ENCODE measurements around the gene PTGDR2.
"Not testable (repeated sequence)": the region's sequence is repeated elsewhere in the genome, so short reads cannot be mapped to it uniquely, and the experiment has no call there.

Gene PTGDR2

GRCh38 chr11:60823745-60824306 lies 31.9 kb downstream of the PTGDR2 start:
- DNase-seq (ENCODE audit: low read depth in 1 of 2, low spot score in 1 of 2); H3K4me3 ChIP-seq (replicated peaks; ENCODE audit: insufficient read depth, low read length); H3K27me3 ChIP-seq (ENCODE audit: insufficient read depth, poor library complexity, severe bottlenecking); H3K27ac ChIP-seq (replicated peaks): not testable (repeated sequence)

- H3K27ac ChIP-seq (replicated peaks), result no peak overlapping the region
- DNase-seq (ENCODE audit: low read depth in 1 of 2, low spot score in 1 of 2), result no peak
- no peaks in the 10 kb centered on the region for H3K27me3 ChIP-seq (ENCODE audit: insufficient read depth, poor library complexity, severe bottlenecking)
- no peak overlapping the region for H3K4me3 ChIP-seq (replicated peaks; ENCODE audit: insufficient read depth, low read length)
- no peak for TF ChIP-seq REST (IDR thresholded peaks at IDR 0.05; ENCODE audit: insufficient replicate concordance, low read depth)
Observed at GRCh38 chr11:60821827-60822599, 33.7 kb downstream of the PTGDR2 start.

GRCh38 chr11:60818057-60818456 lies 37.7 kb downstream of the PTGDR2 start:
- Histone ChIP-seq H3K4me3 (replicated peaks; ENCODE audit: insufficient read depth, low read length) (no peak overlapping the region), H3K27ac (replicated peaks) (no peak overlapping the region), H3K27me3 (ENCODE audit: insufficient read depth, poor library complexity, severe bottlenecking) (no peaks in the 10 kb centered on the region)
- DNase-seq (ENCODE audit: low read depth in 1 of 2, low spot score in 1 of 2), result no peak
- TF ChIP-seq POLR2AphosphoS5 (IDR thresholded peaks at IDR 0.05; ENCODE audit: low read depth) (no peak), SPI1 (IDR thresholded peaks at IDR 0.05; ENCODE audit: borderline replicate concordance, low read depth) (no peak), GABPA (IDR thresholded peaks at IDR 0.05; ENCODE audit: low read depth) (no peak), CTCF (IDR thresholded peaks at IDR 0.05; ENCODE audit: insufficient read depth, low read length) (no peak), REST (IDR thresholded peaks at IDR 0.05; ENCODE audit: insufficient replicate concordance, low read depth) (no peak)

GRCh38 chr11:60816590-60817157 lies 39.1 kb downstream of the PTGDR2 start:
- no peak for DNase-seq (ENCODE audit: low read depth in 1 of 2, low spot score in 1 of 2)
- no peak overlapping the region for H3K4me3 ChIP-seq (replicated peaks; ENCODE audit: insufficient read depth, low read length)
- no peaks in the 10 kb centered on the region for H3K27me3 ChIP-seq (ENCODE audit: insufficient read depth, poor library complexity, severe bottlenecking)
- no peak overlapping the region for H3K27ac ChIP-seq (replicated peaks)
- TF ChIP-seq SPI1 (IDR thresholded peaks at IDR 0.05; ENCODE audit: borderline replicate concordance, low read depth), result no peak
- no peak for TF ChIP-seq CTCF (IDR thresholded peaks at IDR 0.05; ENCODE audit: insufficient read depth, low read length)
- no peak for TF ChIP-seq POLR2AphosphoS5 (IDR thresholded peaks at IDR 0.05; ENCODE audit: low read depth)
- no peak for TF ChIP-seq GABPA (IDR thresholded peaks at IDR 0.05; ENCODE audit: low read depth)
- TF ChIP-seq REST (IDR thresholded peaks at IDR 0.05; ENCODE audit: insufficient replicate concordance, low read depth), result no peak

All from HL-60 (cell line).